Occipital lobe (tissue), 2 donors: ENCODE results near the gene BBX. TPM values are rescaled to one million over a fixed set of nuclear protein-coding genes. Genes with fewer than 3 reads are reported as not detected.

Experiments used
- DNase-seq: peaks from one replicate; lab custom pipeline; 2025; lab: John Stamatoyannopoulos, UW
- total RNA-seq: library from RNA; depleted of rRNA; stranded (reverse); fragments of >200 nt; gene quantifications from one replicate; pipeline ENCODE4 v1.2.3, GENCODE V29; 2014

Gene BBX
- total RNA-seq = 33.1 TPM

GRCh38 chr3:107522510-107523288 lies at the start of gene BBX:
BBX (plus strand) TSS chr3:107522962; CDS start chr3:107710461, 187,499 bp downstream.
- peak; percentile 91 for DNase-seq

- no peak for DNase-seq
Observed at GRCh38 chr3:107476462-107476861, 46.3 kb upstream of the BBX start.

GRCh38 chr3:107487490-107487889 lies 35.3 kb upstream of the BBX start:
- DNase-seq = no peak

- DNase-seq = no peak
Observed at GRCh38 chr3:107488942-107489341, 33.8 kb upstream of the BBX start.

- no peak for DNase-seq
Observed at GRCh38 chr3:107493134-107493533, 29.6 kb upstream of the BBX start.

- DNase-seq = no peak
Observed at GRCh38 chr3:107496855-107497254, 25.9 kb upstream of the BBX start.

GRCh38 chr3:107498646-107499045 lies 24.1 kb upstream of the BBX start:
- DNase-seq = no peak

- no peak for DNase-seq
Observed at GRCh38 chr3:107506458-107506857, 16.3 kb upstream of the BBX start.

GRCh38 chr3:107508331-107508730 lies 14.4 kb upstream of the BBX start:
- DNase-seq = no peak

GRCh38 chr3:107512108-107512507 lies 10.7 kb upstream of the BBX start:
- DNase-seq = no peak

- DNase-seq = no peak
Observed at GRCh38 chr3:107514453-107514852, 8.3 kb upstream of the BBX start.

GRCh38 chr3:107516475-107516874 lies 6.3 kb upstream of the BBX start:
- DNase-seq = no peak

- DNase-seq = no peak
Observed at GRCh38 chr3:107520535-107520934, 2.2 kb upstream of the BBX start.

- no peak for DNase-seq
Observed at GRCh38 chr3:107521469-107522059, 1.2 kb upstream of the BBX start.

GRCh38 chr3:107523289-107523538 lies 452 bp downstream of the BBX start:
- peak; percentile 71 for DNase-seq

GRCh38 chr3:107523539-107524325 lies 970 bp downstream of the BBX start:
- peak; percentile 40 for DNase-seq

GRCh38 chr3:107524326-107524840 lies 1.6 kb downstream of the BBX start:
- no peak for DNase-seq

- peak; percentile 24 for DNase-seq
Observed at GRCh38 chr3:107524841-107525643, 2.3 kb downstream of the BBX start.

- DNase-seq = no peak
Observed at GRCh38 chr3:107525644-107526305, 3.0 kb downstream of the BBX start.

GRCh38 chr3:107531917-107532469 lies 9.2 kb downstream of the BBX start:
- DNase-seq = no peak

- DNase-seq = no peak
Observed at GRCh38 chr3:107540857-107541256, 18.1 kb downstream of the BBX start.
